Chondrocyte (in vitro differentiated cells): ENCODE data around the gene SYNGR1. TPM values are rescaled to one million over a fixed set of nuclear protein-coding genes. Genes with fewer than 3 reads are reported as not detected.

ENCODE experiments used
- DNase-seq: peaks from one replicate; pipeline ENCODE4 v3.0.0; 2021; ENCODE audit warnings: mixed read lengths, low spot score
- H3K27ac Mint-ChIP-seq: one replicate; pipeline ENCODE4 v1.8.0; 2021; ENCODE audit warnings: mild to moderate bottlenecking, moderate library complexity, mixed read lengths; ENCODE audit not compliant: unreplicated experiment
- H3K27me3 Mint-ChIP-seq: 2 replicates; pipeline ENCODE4 v1.8.0; 2021; ENCODE audit warnings: low read depth, mixed read lengths
- H3K36me3 Mint-ChIP-seq: 2 replicates; pipeline ENCODE4 v1.8.0; 2021; ENCODE audit warnings: low read depth, mixed read lengths
- H3K4me1 Mint-ChIP-seq: 2 replicates; pipeline ENCODE4 v1.8.0; 2021; ENCODE audit warnings: low read depth, mild to moderate bottlenecking, mixed read lengths
- H3K4me3 Mint-ChIP-seq: one replicate; pipeline ENCODE4 v1.8.0; 2021; ENCODE audit warnings: mild to moderate bottlenecking, moderate library complexity, mixed read lengths; ENCODE audit not compliant: unreplicated experiment
- H3K9me3 Mint-ChIP-seq: 2 replicates; pipeline ENCODE4 v1.8.0; 2021; ENCODE audit warnings: low read depth, mixed read lengths
- CTCF ChIP-seq: fragments of 200-600 bp; sonication (generic); IDR thresholded peaks from 2 replicates; pipeline ENCODE4 v1.5.0; 2021; ENCODE audit warnings: antibody characterized with exemption, mild to moderate bottlenecking, moderate library complexity
- total RNA-seq: library from RNA; stranded (reverse); gene quantifications from 3 replicates; pipeline ENCODE4 v1.2.1, GENCODE V29; 2021

SYNGR1 gene
- total RNA-seq, 1 donor from 2014 or later = 18.4 TPM

DNA sequence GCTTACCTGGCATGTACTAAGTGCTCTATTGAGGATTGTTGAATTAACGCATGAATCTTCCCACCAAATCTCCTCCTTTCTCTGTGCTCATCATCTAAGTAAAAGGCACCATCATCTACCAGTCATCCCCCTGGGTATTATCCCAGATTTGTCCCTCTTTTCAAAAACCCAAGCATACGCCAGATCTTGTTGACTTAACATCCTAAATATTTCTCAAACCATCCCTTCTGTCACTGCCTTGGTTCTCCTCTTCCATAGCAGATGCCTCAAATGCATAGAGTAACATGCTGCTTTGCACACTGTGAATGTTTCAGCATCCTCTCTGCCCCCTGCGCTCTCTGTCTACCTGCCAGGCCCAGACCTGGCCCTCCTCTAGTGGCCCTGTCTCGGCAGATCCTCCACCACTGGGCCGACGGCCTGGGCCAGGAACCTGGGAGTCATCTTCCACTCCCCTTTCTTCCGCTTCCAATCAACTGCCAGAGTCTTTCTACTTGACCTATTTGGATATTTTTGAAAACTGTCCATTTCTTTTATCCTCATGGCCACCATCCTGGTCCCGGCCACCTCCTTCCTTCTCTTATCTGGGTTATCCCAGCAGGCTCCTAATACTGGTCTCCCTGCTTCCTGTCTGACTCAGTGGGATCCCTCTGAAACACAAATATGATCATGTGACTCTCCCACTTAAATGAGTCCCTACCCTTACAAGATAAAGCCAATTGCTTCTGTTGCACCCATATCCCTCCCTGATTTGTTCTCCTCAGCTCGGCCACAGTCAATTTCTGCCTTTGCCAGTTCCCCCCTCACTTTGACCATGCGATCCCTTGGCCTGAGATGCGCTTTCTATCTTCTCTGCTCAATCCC lies 46.4 kb downstream of the SYNGR1 start:
- TF ChIP-seq CTCF = no peak
- Mint-ChIP-seq H3K9me3 (no peaks in the 10 kb centered on the region), H3K27ac (no peak overlapping the region), H3K4me3 (no peak overlapping the region), H3K27me3 (no peaks in the 10 kb centered on the region), H3K4me1 (peaks cover 12% of the 10 kb centered on the region), H3K36me3 (no peaks in the 10 kb centered on the region)
- no peak for DNase-seq

DNA sequence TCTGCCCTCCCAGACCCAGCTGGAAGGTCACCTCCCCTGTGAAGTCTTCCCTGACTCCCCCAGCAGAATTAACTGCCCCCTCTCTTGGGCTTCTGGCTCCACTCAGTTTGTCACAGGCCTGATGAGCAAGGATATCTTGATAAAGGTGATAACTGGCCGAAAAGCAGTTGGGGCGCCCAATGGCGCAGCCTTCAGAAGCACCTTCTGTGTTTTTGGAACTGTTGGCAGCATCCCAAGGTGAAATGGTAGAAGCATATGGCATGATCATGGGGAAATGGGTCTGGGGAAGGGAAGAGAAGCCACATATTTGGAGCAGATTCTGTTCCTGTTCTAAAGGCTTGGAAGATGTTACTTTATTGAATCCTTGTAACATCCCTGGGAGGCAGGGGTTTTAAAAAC lies 47.0 kb downstream of the SYNGR1 start:
- Mint-ChIP-seq H3K4me3 (no peak overlapping the region), H3K9me3 (no peaks in the 10 kb centered on the region), H3K36me3 (no peaks in the 10 kb centered on the region), H3K27ac (peak overlapping the region; percentile 34), H3K27me3 (no peaks in the 10 kb centered on the region), H3K4me1 (peaks cover 14% of the 10 kb centered on the region)
- no peak for TF ChIP-seq CTCF
- DNase-seq = no peak

DNA sequence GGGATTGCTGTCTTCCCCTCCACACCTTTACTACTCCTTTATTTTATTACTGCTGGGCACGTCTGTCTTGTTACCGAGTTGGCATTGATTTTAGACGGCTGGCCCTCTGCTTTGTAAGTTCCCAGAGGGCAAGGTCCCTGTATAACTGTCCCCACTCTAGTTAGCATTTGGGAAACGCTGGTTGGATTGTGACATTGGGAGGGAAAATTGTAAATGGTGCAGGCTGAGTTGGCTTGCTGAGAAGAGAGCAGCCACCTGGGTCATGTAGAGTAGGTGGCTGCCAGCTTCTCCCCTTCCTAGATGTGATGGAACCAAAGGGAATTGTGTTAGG lies 51.5 kb downstream of the SYNGR1 start:
- TF ChIP-seq CTCF = no peak
- Mint-ChIP-seq H3K36me3 (peaks cover 3% of the 10 kb centered on the region), H3K9me3 (no peaks in the 10 kb centered on the region), H3K27me3 (no peaks in the 10 kb centered on the region), H3K27ac (no peak overlapping the region), H3K4me3 (no peak overlapping the region), H3K4me1 (peaks cover 23% of the 10 kb centered on the region)
- no peak for DNase-seq

DNA sequence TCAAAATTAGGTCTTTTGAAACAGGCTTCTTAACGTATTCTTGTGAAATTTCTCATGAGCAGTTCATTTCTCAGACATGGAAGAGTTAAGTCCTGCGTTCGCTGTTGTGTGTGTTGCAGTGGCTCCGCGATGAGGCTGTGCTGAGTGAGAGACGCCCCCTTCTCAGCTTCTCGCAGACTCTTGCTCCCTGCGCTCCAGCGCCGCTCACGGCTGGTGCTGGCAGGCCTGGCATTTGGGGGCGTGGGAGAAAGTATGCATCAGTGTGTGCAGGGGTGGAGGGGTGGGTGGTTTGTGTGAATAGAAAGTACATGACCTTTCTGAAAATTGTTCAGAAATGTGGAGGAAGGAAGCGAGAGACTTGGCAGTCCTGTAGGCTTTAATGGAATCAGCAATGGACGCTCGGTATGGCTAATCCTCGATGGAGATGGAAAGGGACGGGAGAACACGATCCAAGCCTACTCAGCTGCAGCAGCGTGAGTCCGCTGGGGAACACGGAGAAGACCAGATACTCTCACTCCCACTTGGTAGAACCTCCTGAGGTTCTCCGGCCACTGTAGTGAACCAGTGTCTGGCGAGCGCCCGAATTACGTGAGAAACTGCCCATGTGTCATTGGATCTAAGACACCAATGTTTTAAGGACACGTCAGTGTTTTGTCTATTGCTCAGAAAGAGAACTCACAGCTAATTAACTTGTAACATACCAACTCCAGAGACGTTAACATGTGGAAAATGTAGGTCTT lies 55.7 kb downstream of the SYNGR1 start:
- no peak for TF ChIP-seq CTCF
- no peaks in the 10 kb centered on the region for H3K27me3 Mint-ChIP-seq
- DNase-seq = peak; percentile 68
- H3K4me1 Mint-ChIP-seq = peaks cover 17% of the 10 kb centered on the region
- H3K9me3 Mint-ChIP-seq = no peaks in the 10 kb centered on the region
- peak overlapping the region; percentile 0 for H3K27ac Mint-ChIP-seq
- peaks cover 3% of the 10 kb centered on the region for H3K36me3 Mint-ChIP-seq
- no peak overlapping the region for H3K4me3 Mint-ChIP-seq

GRCh38 chr22:39408173-39408572 lies 58.4 kb downstream of the SYNGR1 start:
- Mint-ChIP-seq H3K27ac (no peak overlapping the region), H3K36me3 (peaks cover 3% of the 10 kb centered on the region), H3K9me3 (no peaks in the 10 kb centered on the region), H3K4me3 (no peak overlapping the region), H3K27me3 (no peaks in the 10 kb centered on the region), H3K4me1 (peaks cover 14% of the 10 kb centered on the region)
- no peak for DNase-seq
- TF ChIP-seq CTCF = no peak
